HepG2 (cell line): ENCODE measurements around the gene ZNF587B. TPM values are rescaled to one million over a fixed set of nuclear protein-coding genes. Genes with fewer than 3 reads are reported as not detected.
"Not testable (repeated sequence)": the region's sequence is repeated elsewhere in the genome, so short reads cannot be mapped to it uniquely, and the experiment has no call there.

Source experiments
- ATAC-seq: fragments of 200-7000 bp; cut with Tn5 transposase; 3 replicates; pipeline ENCODE4 v1.9.1; 2020; ENCODE audit warnings: mild to moderate bottlenecking, moderate library complexity
- BruUV-seq: library from RNA; stranded (reverse); fragments of 400-500 nt; replicated peaks from 2 replicates; lab custom pipeline; 2021; lab: Mats Ljungman, UMichigan
- CTCF ChIA-PET: fragments of 300-600 bp; formaldehyde crosslinking; extraction: SDS; loops from one replicate; lab custom pipeline; 2021; ENCODE audit warnings: low total read pairs, inconsistent platforms, low intra/inter-chr PET ratio; lab: Yijun Ruan, JAX
- POLR2A ChIA-PET: fragments of 350-600 bp; sonication (Branson Sonifier 250); formaldehyde crosslinking; loops from one replicate; lab custom pipeline; 2020; ENCODE audit warnings: antibody characterized with exemption, inconsistent platforms; lab: Yijun Ruan, JAX
- DNase-seq: peaks from one replicate; pipeline ENCODE4 v3.0.0-alpha.2; 2015; ENCODE audit warnings: low spot score
- FAIRE-seq: peaks from 3 replicates; lab custom pipeline; 2011; peaks lifted over from hg19 to GRCh38; lab: Jason Lieb, UNC
- H2AFZ ChIP-seq: one replicate; pipeline ENCODE4 v1.6.1; 2011; ENCODE audit warnings: low read length, inconsistent platforms
- H3K27ac ChIP-seq: fragments of 300-600 bp; 3 replicates; pipeline ENCODE4 v1.8.0; 2011; ENCODE audit warnings: mixed run types, mild to moderate bottlenecking, mixed read lengths, low read length, inconsistent platforms; ENCODE audit not compliant: insufficient read depth; ENCODE audit errors: extremely low read length
- H3K27me3 ChIP-seq, 2 experiments: fragments of 200-600 bp in 1 of 2; 2 replicates in 1 of 2; 3 replicates in 1 of 2; pipeline versions ENCODE4 v1.6.0 to v1.8.0; 2011; ENCODE audit warnings: low read length in 2 of 2, mild to moderate bottlenecking in 2 of 2, moderate library complexity in 2 of 2, inconsistent platforms in 1 of 2; ENCODE audit not compliant: insufficient read depth in 2 of 2, control insufficient read depth in 1 of 2
- H3K36me3 ChIP-seq, 2 experiments: fragments of 200-600 bp in 1 of 2; replicated peaks in 1 of 2; 2 replicates in 1 of 2; 3 replicates in 1 of 2; pipeline versions ENCODE4 v1.5.1 to v1.8.0; 2011; ENCODE audit warnings: low read length in 2 of 2, inconsistent platforms in 1 of 2; ENCODE audit not compliant: insufficient read depth in 2 of 2, control insufficient read depth in 1 of 2
- H3K4me1 ChIP-seq: 2 replicates; pipeline ENCODE4 v1.5.1; 2012; ENCODE audit warnings: low read length, inconsistent platforms; ENCODE audit not compliant: insufficient read depth
- H3K4me2 ChIP-seq: 2 replicates; pipeline ENCODE4 v1.6.0; 2011; ENCODE audit warnings: low read depth, low read length, inconsistent platforms
- H3K4me3 ChIP-seq, 3 experiments: fragments of 200-600 bp in 1 of 3; sonication (generic), shearing (Covaris generic) in 1 of 3; replicated peaks in 1 of 3; 2 replicates each; pipeline ENCODE4 v1.5.1; 2011 to 2016; ENCODE audit warnings: low read length in 3 of 3, inconsistent platforms in 2 of 3, low read depth in 2 of 3, mild to moderate bottlenecking in 2 of 3, control low read depth in 1 of 3, mixed read lengths in 1 of 3; ENCODE audit not compliant: insufficient read depth in 1 of 3
- H3K79me2 ChIP-seq: one replicate; pipeline ENCODE4 v1.6.1; 2011; ENCODE audit warnings: low read length, inconsistent platforms; ENCODE audit not compliant: insufficient read depth
- H3K9ac ChIP-seq: 2 replicates; pipeline ENCODE4 v1.6.0; 2011; ENCODE audit warnings: mild to moderate bottlenecking, low read depth, low read length, inconsistent platforms; ENCODE audit not compliant: insufficient read depth
- H3K9me3 ChIP-seq: 2 replicates; pipeline ENCODE4 v1.5.1; 2012; ENCODE audit warnings: mild to moderate bottlenecking, low read length
- H4K20me1 ChIP-seq: 2 replicates; pipeline ENCODE4 v1.6.0; 2011; ENCODE audit warnings: inconsistent platforms, mild to moderate bottlenecking, low read length, moderate library complexity; ENCODE audit not compliant: insufficient read depth
- ASH2L ChIP-seq: fragments of 300-600, 200-600 bp; sonication (generic); IDR thresholded peaks from 2 replicates; pipeline ENCODE4 v1.7.0; 2017; ENCODE audit warnings: low read depth, mild to moderate bottlenecking, moderate library complexity, mixed read lengths, low read length; ENCODE audit not compliant: insufficient read length
- CREB1 ChIP-seq, 2 experiments: fragments of 450-650 bp in 1 of 2; IDR thresholded peaks; 2 replicates each; pipeline ENCODE4 v1.6.1; 2016 to 2017; ENCODE audit warnings: control low read depth in 1 of 2, mild to moderate bottlenecking in 1 of 2, missing compliant biosample characterization in 1 of 2, missing genetic modification characterization in 1 of 2
- ELF4 ChIP-seq: sonication (generic); formaldehyde crosslinking; IDR thresholded peaks from 2 replicates; pipeline ENCODE4 v1.5.0; 2020; ENCODE audit warnings: missing genetic modification reagents, mild to moderate bottlenecking, moderate library complexity, borderline replicate concordance
- ETV5 ChIP-seq: IDR thresholded peaks from 2 replicates; pipeline ENCODE4 v1.6.1; 2018; ENCODE audit warnings: missing biosample characterization, missing genetic modification reagents, inconsistent platforms, borderline replicate concordance
- FOXK1 ChIP-seq: sonication (generic); formaldehyde crosslinking; IDR thresholded peaks from 2 replicates; pipeline ENCODE4 v1.4.0; 2020; ENCODE audit warnings: low read depth, missing genetic modification reagents, borderline replicate concordance
- NFYC ChIP-seq: IDR thresholded peaks from 2 replicates; pipeline ENCODE4 v1.6.1; 2016; ENCODE audit warnings: missing genetic modification reagents, missing compliant biosample characterization
- NR2C2 ChIP-seq: sonication (generic); formaldehyde crosslinking; IDR thresholded peaks from 2 replicates; pipeline ENCODE4 v1.4.0; 2020; ENCODE audit warnings: missing genetic modification reagents, mild to moderate bottlenecking, moderate library complexity, borderline replicate concordance
- REPIN1 ChIP-seq: sonication (generic); formaldehyde crosslinking; IDR thresholded peaks from 2 replicates; pipeline ENCODE4 v1.8.0; 2022; ENCODE audit warnings: missing genetic modification reagents, low read depth, mild to moderate bottlenecking, borderline replicate concordance
- SUZ12 ChIP-seq: fragments of 150-350 bp; IDR thresholded peaks from 2 replicates; pipeline ENCODE4 v1.6.1; 2014; ENCODE audit warnings: low read depth, low read length
- ZC3H13 ChIP-seq: sonication (generic); formaldehyde crosslinking; IDR thresholded peaks from 2 replicates; pipeline ENCODE4 v1.8.1; 2023; ENCODE audit warnings: mild to moderate bottlenecking, missing genetic modification reagents, moderate library complexity
- ZMAT3 ChIP-seq: sonication (generic); formaldehyde crosslinking; conservative IDR thresholded peaks from 2 replicates; pipeline ENCODE4 v1.7.0; 2021; ENCODE audit warnings: missing genetic modification reagents
- ZNF784 ChIP-seq: sonication (generic); formaldehyde crosslinking; IDR thresholded peaks from 2 replicates; pipeline ENCODE4 v1.5.1; 2020; ENCODE audit warnings: missing genetic modification reagents, mild to moderate bottlenecking, borderline replicate concordance
- ZNF883 ChIP-seq: sonication (generic); formaldehyde crosslinking; IDR thresholded peaks from 2 replicates; pipeline ENCODE4 v1.5.1; 2020; ENCODE audit warnings: mild to moderate bottlenecking, missing genetic modification reagents; ENCODE audit errors: not compliant biosample characterization
- ZSCAN31 ChIP-seq: sonication (generic); formaldehyde crosslinking; IDR thresholded peaks from 2 replicates; pipeline ENCODE4 v1.5.0; 2020; ENCODE audit warnings: low read depth, mild to moderate bottlenecking, missing genetic modification reagents
- WGBS: methylation state at CpG from one replicate; pipeline ENCODE4 v1.1.6; 2017; ENCODE audit warnings: low lambda C conversion rate; 5-methylcytosine and 5-hydroxymethylcytosine counted together
- in situ Hi-C: cut with HindIII; loops from 2 replicates; pipeline ENCODE4 v1.10.0; 2017; ENCODE audit warnings: low pct_unique_long_range_greater_than_20kb; ENCODE audit not compliant: extremely low pct_ligation_motif_present
- intact Hi-C: fragments of 100-400 bp; cut with micrococcal nuclease; formaldehyde crosslinking; loops from one replicate; pipeline ENCODE4 v1.10.0; 2022; ENCODE audit not compliant: unreplicated experiment
- polyA plus RNA-seq, 8 experiments: library from polyadenylated mRNA; depleted of rRNA in 3 of 8; stranded (reverse) in 7 of 8; unstranded in 1 of 8; fragments of >200 nt; fragmentation: Illumina TruSeq in 4 of 8; extraction: Trizol in 4 of 8; gene quantifications; 2 replicates each; pipeline versions ENCODE4 v1.2.1 to v1.2.3, GENCODE V29; 2011 to 2016; ENCODE audit warnings: low read depth in 4 of 8, missing spikeins in 1 of 8, mixed read lengths in 1 of 8; ENCODE audit not compliant: insufficient read depth in 1 of 8
- total RNA-seq, 5 experiments: library from RNA; depleted of rRNA; stranded (reverse); fragments of >200 nt; fragmentation: Illumina TruSeq; extraction: Trizol; gene quantifications; 2 replicates each; pipeline ENCODE4 v1.2.3, GENCODE V29; 2016; ENCODE audit warnings: low read depth in 1 of 5

ZNF587B gene
- total and polyA plus RNA-seq, 2 of the 13 experiments (the other 11 are each of a cell fraction or from before 2014, with no cell fraction given): 5.2 to 29.9 TPM

GRCh38 chr19:57849162-57849665 lies 19.1 kb downstream of the ZNF587B start:
- CTCF ChIA-PET, H4K20me1 ChIP-seq, BruUV-seq, H3K27ac ChIP-seq, H2AFZ ChIP-seq, H3K9me3 ChIP-seq, in situ Hi-C loops, DNase-seq, H3K9ac ChIP-seq, intact Hi-C loops, H3K27me3 ChIP-seq: not testable (repeated sequence)
- peaks cover 0 to 24% of the 10 kb centered on the region in 2 experiments; a peak in 4 of 5 replicates for H3K36me3 ChIP-seq
- ATAC-seq: peak; percentile 60
- H3K79me2 ChIP-seq: peaks cover 37% of the 10 kb centered on the region
- H3K4me2 ChIP-seq: peak overlapping the region; percentile 76
- FAIRE-seq: peak; percentile 28
- H3K4me1 ChIP-seq: peaks cover 16% of the 10 kb centered on the region
- H3K4me3 ChIP-seq: peak overlapping the region in 1 of 3 experiments; percentile 89; a peak in 2 of 6 replicates
- POLR2A ChIA-PET: interaction anchor here (0.7 to 1.9 kb wide), 3 partner anchors 30 to 167 kb away, joined by 3 to 9 read pairs (median 5); partner anchors contain the start of genes ZNF551 and ZNF552
- 0 out of 2 replicates have a peak, but pooled peaks have one; percentile 13 for TF ChIP-seq ZC3H13 (CRISPR knock-in tag)
- 100% methylated on average over 1 of the region's 2 CpGs for WGBS

GRCh38 chr19:57849666-57850473 lies 19.8 kb downstream of the ZNF587B start, which contains the start of gene ZNF587:
Gene ZNF587 (plus strand): TSS chr19:57849859. CDS start chr19:57850039, 180 bp downstream.
- peak; percentile 98 for ATAC-seq
- Histone ChIP-seq H3K36me3 (peaks cover 0 to 18% of the 10 kb centered on the region in 2 experiments; a peak in 4 of 5 replicates), H3K27ac (peak within 1 kb of the TSS; percentile 68), H3K4me3 (peak within 1 kb of the TSS; percentile 76 to 91 (median 89)), H3K4me2 (peak within 1 kb of the TSS; percentile 76), H3K9ac (peak within 1 kb of the TSS; percentile 91), H3K4me1 (peaks cover 16% of the 10 kb centered on the region), H3K79me2 (peaks cover 32% of the 10 kb centered on the region)
- peak; percentile 84 for DNase-seq
- H3K9me3 ChIP-seq, intact Hi-C loops, H4K20me1 ChIP-seq, H2AFZ ChIP-seq, H3K27me3 ChIP-seq, CTCF ChIA-PET, in situ Hi-C loops: not testable (repeated sequence)
- BruUV-seq: TSS peak; percentile 70
- WGBS: 0% methylated on average over 6 of the region's 42 CpGs
- FAIRE-seq: peak; percentile 98
- POLR2A ChIA-PET: interaction anchor here (0.7 to 1.9 kb wide), 3 partner anchors 31 to 168 kb away, joined by 3 to 9 read pairs (median 5); partner anchors contain the start of genes ZNF551 and ZNF552
- TF ChIP-seq REPIN1 (CRISPR knock-in tag): peak; percentile 59; the same call in 1 of the 2 replicates
- peak; percentile 38; the same call in 1 of the 2 replicates for TF ChIP-seq FOXK1 (CRISPR knock-in tag)
- peak; percentile 56 for TF ChIP-seq SUZ12
- TF ChIP-seq ZSCAN31 (CRISPR knock-in tag): 0 out of 2 replicates have a peak, but pooled peaks have one; percentile 45
- peak; percentile 24 for TF ChIP-seq ASH2L
- TF ChIP-seq CREB1 (IDR thresholded peaks at IDR 0.05): peak; percentile 71
- peak; percentile 91 for TF ChIP-seq CREB1 (CRISPR knock-in tag; IDR thresholded peaks at IDR 0.05)
- peak; percentile 82 for TF ChIP-seq NR2C2 (CRISPR knock-in tag)
- TF ChIP-seq ELF4 (CRISPR knock-in tag): peak; percentile 47; the same call in 1 of the 2 replicates
- TF ChIP-seq ZNF784 (CRISPR knock-in tag): 0 out of 2 replicates have a peak, but pooled peaks have one; percentile 30
- TF ChIP-seq ZC3H13 (CRISPR knock-in tag): 0 out of 2 replicates have a peak, but pooled peaks have one; percentile 20
- peak; percentile 28; the same call in 1 of the 2 replicates for TF ChIP-seq ETV5 (CRISPR knock-in tag)
- peak; percentile 48 for TF ChIP-seq ZNF883 (CRISPR knock-in tag)
- TF ChIP-seq ZMAT3 (CRISPR knock-in tag): 0 out of 2 replicates have a peak, but pooled peaks have one; percentile 33
- peak; percentile 92 for TF ChIP-seq NFYC (CRISPR knock-in tag)
